Measurements from ENCODE around the gene POLL.
"Not testable (repeated sequence)": the region's sequence is repeated elsewhere in the genome, so short reads cannot be mapped to it uniquely, and the experiment has no call there.

POLL gene

GRCh38 chr10:101611096-101611905, 23.2 kb upstream of the POLL start:
- no peak for DNase-seq (ENCODE audit: low spot score)

- no peak for DNase-seq (ENCODE audit: low spot score)
These were observed 21.4 kb upstream of the POLL start for GRCh38 chr10:101609481-101609880.

- DNase-seq (ENCODE audit: low spot score): no peak
These were observed 19.1 kb upstream of the POLL start for GRCh38 chr10:101607124-101607523.

GRCh38 chr10:101602761-101603398, 14.8 kb upstream of the POLL start:
- peak; percentile 37 for DNase-seq (ENCODE audit: low spot score)

GRCh38 chr10:101601541-101601940, 13.5 kb upstream of the POLL start:
- DNase-seq (ENCODE audit: low spot score): no peak

GRCh38 chr10:101597091-101597900, 9.2 kb upstream of the POLL start:
- no peak for DNase-seq (ENCODE audit: low spot score)

- no peak for DNase-seq (ENCODE audit: low spot score)
These were observed 7.8 kb upstream of the POLL start for GRCh38 chr10:101595591-101596433.

GRCh38 chr10:101593331-101593730, 5.3 kb upstream of the POLL start:
- DNase-seq (ENCODE audit: low spot score): not testable (repeated sequence)

GRCh38 chr10:101588879-101589278, 822 bp upstream of the POLL start:
- no peak for DNase-seq (ENCODE audit: low spot score)

GRCh38 chr10:101585841-101586240, 2.2 kb downstream of the POLL start:
- no peak for DNase-seq (ENCODE audit: low spot score)

- DNase-seq (ENCODE audit: low spot score): no peak
These were observed 7.3 kb downstream of the POLL start for GRCh38 chr10:101580486-101581399.

GRCh38 chr10:101579516-101579870, 8.6 kb downstream of the POLL start:
- DNase-seq (ENCODE audit: low spot score): no peak

GRCh38 chr10:101578803-101579515, 9.1 kb downstream of the POLL start:
- no peak for DNase-seq (ENCODE audit: low spot score)

- no peak for DNase-seq (ENCODE audit: low spot score)
These were observed 9.9 kb downstream of the POLL start for GRCh38 chr10:101578192-101578591.

- DNase-seq (ENCODE audit: low spot score): no peak
These were observed 10.8 kb downstream of the POLL start for GRCh38 chr10:101577121-101577871.

GRCh38 chr10:101576211-101576863, 11.7 kb downstream of the POLL start:
- no peak for DNase-seq (ENCODE audit: low spot score)

GRCh38 chr10:101575580-101576210, 12.4 kb downstream of the POLL start:
- DNase-seq (ENCODE audit: low spot score): no peak

- no peak for DNase-seq (ENCODE audit: low spot score)
These were observed 13.0 kb downstream of the POLL start for GRCh38 chr10:101575091-101575490.

Data from CD4-positive, alpha-beta T cell treated with Interleukin-6 at 100 ng/mL for 8 hours (primary cell).